ENCODE data around the gene GRIN2B.

The GRIN2B gene

DNA sequence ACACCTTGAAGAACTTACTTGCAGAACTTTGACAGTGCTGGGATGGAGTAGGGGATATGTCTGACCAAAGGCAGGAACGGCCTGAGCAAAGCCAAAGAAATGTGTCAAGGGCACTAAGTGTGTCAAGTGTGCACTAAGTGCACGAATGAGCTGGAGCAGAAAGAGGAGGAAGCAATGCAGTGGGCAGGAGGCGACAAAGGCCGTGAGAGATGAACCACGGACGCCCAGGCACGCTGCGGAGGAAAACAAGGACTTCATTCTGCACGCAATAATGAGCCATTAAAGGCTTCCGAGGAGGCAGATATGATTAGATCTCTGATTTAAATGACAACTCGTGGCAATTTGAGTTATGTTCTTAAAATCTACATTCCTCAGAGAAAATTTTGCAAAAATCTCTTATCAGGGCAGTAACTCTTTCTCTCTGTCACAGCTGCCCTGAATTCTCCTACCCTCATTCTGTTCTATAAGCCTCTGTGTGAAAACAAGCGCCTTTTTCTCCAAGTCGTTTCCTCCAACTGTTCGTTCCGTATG is 25.3 kb downstream of the GRIN2B start:
- DNase-seq (ENCODE audit: low read depth), result no peak

DNA sequence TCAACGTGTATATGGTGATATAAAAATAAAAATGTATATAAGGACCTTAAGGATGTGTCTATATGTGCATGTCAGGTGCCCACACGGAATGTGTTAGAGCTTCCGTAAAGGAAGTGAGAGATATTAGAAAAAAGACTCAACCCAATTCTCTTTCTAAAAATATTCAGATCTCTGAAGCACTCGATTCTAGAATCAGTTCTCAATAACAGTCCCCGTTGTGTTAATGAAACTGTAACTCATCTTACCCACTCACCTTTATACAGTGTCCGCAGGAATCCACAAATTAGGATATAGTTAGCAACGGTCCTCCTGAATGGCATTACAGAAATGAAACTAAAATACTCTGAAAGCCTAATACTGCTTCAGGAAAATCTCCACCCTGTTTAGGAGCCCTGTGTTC is 29.3 kb downstream of the GRIN2B start:
- DNase-seq (ENCODE audit: low read depth), result no peak

DNA sequence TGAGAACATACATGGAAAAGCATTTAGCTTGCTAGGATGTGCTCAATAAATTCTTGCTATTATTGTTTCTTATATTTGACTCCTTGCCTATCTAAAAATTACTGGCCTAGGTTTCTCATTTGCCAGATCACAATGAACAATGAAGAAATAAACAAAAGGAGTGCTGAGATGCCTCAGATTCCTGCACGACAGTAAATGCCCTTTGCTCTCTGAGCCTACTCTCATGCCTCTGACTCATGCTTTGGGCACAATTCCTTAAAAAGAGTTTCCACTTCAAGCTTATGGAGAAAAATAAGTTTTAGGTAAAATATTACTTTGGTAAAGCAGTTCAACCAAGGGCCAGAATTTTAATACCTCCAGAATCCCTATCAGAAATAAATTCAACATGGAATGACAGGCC is 30.9 kb downstream of the GRIN2B start:
- no peak for DNase-seq (ENCODE audit: low read depth)

DNA sequence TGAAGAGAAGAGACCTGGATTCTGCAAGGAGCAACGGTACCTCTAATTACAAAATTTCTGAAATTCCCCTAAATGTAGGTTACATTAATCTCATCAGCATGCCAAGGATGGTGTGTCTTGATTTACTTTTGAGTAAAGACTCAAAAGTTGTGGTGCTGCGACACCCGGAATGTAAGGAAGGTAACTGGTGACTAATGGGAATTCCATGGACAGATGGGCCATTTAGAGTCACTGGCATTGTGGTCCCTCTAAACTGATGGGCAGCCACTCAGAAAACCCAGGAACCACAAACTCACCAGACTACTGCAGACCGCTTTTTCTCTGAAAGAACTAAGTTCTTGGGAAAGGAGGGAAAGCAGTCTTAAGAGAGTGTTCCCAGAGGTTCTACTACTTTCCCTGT is 32.8 kb downstream of the GRIN2B start:
- DNase-seq (ENCODE audit: low read depth), result no peak

DNA sequence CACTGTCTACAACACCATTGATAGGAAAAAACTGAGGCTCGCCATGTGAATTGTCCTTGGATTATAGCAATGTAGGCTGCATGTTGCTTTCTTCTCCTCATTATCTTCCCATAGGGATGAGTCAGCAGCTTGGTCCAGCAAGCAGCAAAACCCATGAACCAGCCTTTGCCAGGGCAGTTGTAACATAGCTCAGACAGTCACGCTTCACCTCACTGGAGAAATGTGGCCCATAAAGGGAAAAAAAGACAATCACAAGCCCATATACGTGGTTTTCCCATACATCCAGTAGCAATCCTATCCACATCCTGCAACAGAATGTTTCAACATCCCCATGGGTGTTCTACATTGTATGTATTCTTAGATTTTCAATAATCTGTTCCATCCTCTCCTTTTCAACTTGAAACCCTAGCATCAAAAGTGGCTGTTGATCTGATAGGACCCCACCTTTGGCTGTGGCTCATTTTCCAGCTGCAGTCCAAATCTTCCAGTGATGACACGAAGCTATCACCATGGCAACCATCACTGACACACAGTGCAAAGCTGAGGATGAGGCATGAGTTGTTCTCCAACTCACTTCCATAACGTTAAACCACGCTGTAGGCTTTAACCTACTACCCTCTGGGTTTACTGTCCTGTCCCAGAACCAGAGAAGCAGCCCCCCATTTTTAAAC is 34.0 kb downstream of the GRIN2B start:
- DNase-seq (ENCODE audit: low read depth), result no peak

DNA sequence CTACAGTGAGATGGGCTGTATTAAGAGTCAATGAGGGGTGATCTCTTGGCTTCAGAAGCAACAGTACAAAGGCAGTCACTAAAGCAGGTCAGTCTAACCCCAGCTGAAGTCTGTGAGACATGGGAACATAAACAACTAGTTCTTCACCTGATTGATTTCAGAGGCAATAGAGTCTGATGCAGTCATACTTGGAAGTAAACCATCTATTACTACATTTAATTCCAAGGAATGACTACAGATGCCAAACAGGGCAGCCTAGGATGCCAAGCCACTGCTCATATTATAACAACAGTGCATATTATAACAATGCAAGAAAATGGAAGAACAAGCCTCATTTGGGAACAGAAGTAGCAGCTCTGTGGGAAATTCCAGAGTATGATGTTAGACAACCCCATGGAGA is 35.8 kb downstream of the GRIN2B start:
- DNase-seq (ENCODE audit: low read depth), result no peak

DNA sequence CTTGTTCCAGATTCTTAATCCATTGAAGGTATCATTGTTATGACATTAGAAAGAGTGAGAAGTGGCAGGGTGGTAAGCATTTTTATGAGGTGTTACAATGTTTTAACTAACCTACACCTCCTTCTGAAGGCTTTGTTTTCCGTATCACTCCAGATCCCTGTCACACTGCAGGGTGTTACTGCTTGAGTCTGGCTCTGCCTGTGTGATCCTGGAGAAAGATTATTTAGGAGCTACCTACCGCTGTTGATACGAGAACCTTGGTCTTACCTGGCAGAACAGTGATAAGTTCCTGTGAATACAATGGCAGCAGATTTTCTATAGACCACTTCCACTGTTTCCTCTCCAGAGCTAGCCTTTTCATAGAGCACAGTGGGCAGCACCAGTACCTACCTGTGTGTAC is 36.2 kb downstream of the GRIN2B start:
- no peak for DNase-seq (ENCODE audit: low read depth)

DNA sequence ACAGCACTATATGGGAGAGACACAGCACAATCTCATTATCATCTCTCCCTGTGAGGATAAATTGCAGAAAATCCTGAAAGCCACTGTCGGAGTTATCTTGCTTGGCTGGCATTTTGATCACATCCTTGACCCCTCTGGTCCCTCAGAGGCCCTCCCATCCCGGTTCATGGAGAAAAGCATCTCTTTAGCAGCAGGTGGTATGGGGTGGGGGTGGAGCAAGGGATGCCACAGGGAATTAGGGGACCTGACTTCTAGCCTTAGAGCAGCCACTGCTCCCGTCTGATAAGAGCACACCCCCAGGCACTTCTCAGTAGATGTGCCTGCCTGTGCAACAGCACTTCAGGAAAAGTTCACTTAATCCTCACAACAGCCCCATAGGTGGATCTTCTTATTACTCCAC is 38.6 kb downstream of the GRIN2B start:
- DNase-seq (ENCODE audit: low read depth), result no peak

DNA sequence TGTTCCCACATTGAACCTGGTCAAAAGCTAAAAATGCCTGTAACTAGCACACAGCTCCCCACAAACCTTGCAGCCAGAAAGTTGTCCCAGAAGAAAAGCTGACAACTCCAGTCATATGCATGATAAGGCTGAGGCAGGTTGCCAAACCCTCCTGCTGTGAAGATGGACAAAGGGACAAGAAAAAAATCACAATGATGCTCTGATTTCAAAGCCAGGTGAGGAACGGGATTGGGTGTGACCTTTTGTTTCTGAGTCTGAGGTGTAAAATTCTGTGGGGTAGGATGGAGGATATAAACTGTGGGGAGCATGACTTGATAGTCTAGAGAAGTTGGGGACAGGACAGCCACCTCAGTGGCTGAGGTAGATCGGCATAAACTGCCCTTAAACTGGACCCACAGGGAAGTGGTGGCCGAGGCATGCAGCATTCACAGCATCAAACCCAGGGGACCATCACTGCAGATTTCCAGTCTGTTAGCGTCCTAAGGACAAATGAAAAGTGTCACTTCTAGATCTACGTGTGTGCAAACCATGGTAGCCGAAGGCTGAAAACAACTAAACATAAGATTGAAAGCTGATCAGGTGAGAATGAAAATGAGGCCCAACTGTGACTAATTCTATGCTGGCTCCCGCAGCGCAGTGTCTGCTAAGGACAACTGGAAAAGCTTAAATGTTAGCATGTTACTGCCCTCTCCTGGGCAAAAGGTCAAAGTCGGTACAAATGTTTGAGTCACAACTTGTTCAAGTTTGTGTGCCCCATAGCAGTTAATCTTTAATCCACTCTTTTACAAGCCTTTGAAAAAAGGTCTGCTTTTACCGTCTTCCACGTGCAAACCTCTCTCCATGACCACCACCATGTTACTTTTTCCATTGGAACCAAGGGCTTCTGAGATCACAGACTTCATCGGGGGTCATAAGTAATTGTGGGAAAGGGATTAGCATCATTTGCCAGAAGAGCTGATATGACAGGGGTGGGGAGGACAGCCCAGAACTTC is 39.8 kb downstream of the GRIN2B start:
- DNase-seq (ENCODE audit: low read depth), result peak; percentile 9

DNA sequence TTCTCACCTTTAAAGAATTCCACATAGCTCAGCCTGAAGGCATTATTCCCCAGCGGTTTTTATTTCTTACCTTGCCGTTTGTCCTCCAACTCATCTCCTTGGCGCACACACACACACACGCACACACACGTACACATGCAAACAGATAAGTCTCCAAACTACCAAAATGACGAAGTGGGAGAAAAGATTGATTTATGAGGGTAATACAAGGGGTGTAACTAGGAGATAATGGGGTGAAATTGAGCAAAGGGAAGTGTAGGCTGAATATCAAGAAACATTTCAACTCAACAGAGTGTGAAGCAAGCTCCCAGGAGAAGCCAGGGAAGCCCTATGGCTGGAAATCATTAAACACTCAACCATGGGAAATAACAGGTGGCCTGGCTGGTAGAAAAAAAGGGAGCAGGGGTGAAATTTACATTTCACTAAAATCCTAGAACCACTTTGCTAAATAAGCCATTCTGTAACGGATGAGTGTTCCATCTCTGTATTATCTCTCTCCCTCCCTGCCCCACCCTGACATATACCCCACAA is 41.0 kb downstream of the GRIN2B start:
- no peak for DNase-seq (ENCODE audit: low read depth)

DNA sequence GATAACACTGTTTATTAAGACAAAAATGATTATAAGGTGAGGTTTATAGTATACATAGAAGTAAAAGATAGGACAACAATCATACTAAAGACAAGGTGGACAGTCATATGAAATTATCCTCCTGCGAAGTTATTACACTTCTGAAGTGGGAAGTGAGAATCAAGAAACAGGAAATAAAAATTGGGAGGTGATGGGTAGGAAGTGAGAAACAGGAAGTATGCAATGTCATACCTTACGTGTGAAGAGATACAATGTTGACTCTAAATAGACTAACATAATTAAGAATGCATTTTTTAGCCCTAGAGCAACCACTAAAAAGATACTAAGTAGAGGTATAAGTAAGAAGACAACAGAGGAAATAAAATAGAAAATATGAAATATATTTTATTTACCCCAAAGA is 43.7 kb downstream of the GRIN2B start:
- no peak for DNase-seq (ENCODE audit: low read depth)

DNA sequence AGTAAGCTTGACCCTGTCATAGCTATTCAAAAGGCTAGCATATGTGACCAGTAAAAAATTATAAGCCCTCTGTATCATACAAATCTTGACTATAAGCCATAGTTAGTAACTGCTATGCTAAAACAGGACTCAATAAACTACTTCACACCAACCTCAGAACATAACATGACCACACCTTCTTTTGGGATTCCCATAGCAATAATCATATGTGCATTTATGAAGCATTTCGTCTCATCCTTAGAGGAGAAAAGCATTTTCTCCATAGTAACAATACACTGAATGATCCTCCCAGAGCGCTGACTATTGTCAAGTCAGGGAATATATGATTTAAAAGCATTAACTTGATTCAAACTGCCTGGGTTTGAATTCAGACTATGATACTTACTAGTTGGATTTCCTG is 46.2 kb downstream of the GRIN2B start:
- no peak for DNase-seq (ENCODE audit: low read depth)

Measured in HS-27A (cell line).